ENCODE results near the gene PTCD1. TPM values are rescaled to one million over a fixed set of nuclear protein-coding genes. Genes with fewer than 3 reads are reported as not detected.
A peak's percentile ranks its signal among the peaks of the same experiment; 100 is the strongest.

PTCD1 gene
- total RNA-seq, 1 experiment from 2014 or later, result 15.0 TPM

GRCh38 chr7:99402854-99403253 lies 35.7 kb downstream of the PTCD1 start:
- peaks cover 12% of the 10 kb centered on the region for H3K36me3 ChIP-seq (ENCODE audit: control insufficient read depth, insufficient read depth, low read length)
- no peak for ATAC-seq
- no peaks in the 10 kb centered on the region for H3K27me3 ChIP-seq (ENCODE audit: control insufficient read depth, insufficient read depth, low read length)
- no peak overlapping the region for H3K4me3 ChIP-seq (ENCODE audit: low read depth in 2 of 2, low read length in 2 of 2)
- peaks cover 21% of the 10 kb centered on the region for H3K4me1 ChIP-seq (ENCODE audit: control insufficient read depth, insufficient read depth, low read length)
- ChIA-PET CTCF (no interaction called here), POLR2A (interaction anchor here (0.7 kb wide), 1 partner anchor 9 kb away, joined by 8 read pairs; no protein-coding TSS in a partner anchor)
- H3K27ac ChIP-seq (ENCODE audit: low read length), result no peak overlapping the region
- no peak for DNase-seq (ENCODE audit: low read depth, low spot score)
- in situ Hi-C loops (cut with HindIII; ENCODE audit: low pct_unique_long_range_greater_than_20kb, low sequenced_read_pairs) (no loop called here), intact Hi-C loops (cut with micrococcal nuclease; ENCODE audit: unreplicated experiment) (no loop called here)
- BruUV-seq (replicated peaks), result no TSS peak
- H3K9me3 ChIP-seq (ENCODE audit: control insufficient read depth, insufficient read depth, low read depth, low read length), result no peaks in the 10 kb centered on the region
- TF ChIP-seq REST (IDR thresholded peaks at IDR 0.05; ENCODE audit: insufficient read depth in 1 of 2, low read depth in 2 of 2, low read length in 1 of 2), result no peak
- TF ChIP-seq TCF7L2 (IDR thresholded peaks at IDR 0.05; ENCODE audit: low read depth, low read length), result no peak
- no peak for TF ChIP-seq SIN3A (IDR thresholded peaks at IDR 0.05; ENCODE audit: borderline replicate concordance, insufficient read depth, low read depth, low read length)
- no peak for TF ChIP-seq POLR2AphosphoS5 (IDR thresholded peaks at IDR 0.05; ENCODE audit: low read depth, low read length)
- TF ChIP-seq, protein P1, sequence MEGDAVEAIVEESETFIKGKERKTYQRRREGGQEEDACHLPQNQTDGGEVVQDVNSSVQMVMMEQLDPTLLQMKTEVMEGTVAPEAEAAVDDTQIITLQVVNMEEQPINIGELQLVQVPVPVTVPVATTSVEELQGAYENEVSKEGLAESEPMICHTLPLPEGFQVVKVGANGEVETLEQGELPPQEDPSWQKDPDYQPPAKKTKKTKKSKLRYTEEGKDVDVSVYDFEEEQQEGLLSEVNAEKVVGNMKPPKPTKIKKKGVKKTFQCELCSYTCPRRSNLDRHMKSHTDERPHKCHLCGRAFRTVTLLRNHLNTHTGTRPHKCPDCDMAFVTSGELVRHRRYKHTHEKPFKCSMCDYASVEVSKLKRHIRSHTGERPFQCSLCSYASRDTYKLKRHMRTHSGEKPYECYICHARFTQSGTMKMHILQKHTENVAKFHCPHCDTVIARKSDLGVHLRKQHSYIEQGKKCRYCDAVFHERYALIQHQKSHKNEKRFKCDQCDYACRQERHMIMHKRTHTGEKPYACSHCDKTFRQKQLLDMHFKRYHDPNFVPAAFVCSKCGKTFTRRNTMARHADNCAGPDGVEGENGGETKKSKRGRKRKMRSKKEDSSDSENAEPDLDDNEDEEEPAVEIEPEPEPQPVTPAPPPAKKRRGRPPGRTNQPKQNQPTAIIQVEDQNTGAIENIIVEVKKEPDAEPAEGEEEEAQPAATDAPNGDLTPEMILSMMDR (IDR thresholded peaks at IDR 0.05), result no peak

- POLR2A ChIA-PET, result interaction anchor here (1.0 to 1.7 kb wide), 2 partner anchors 9 to 126 kb away, joined by 4 to 5 read pairs; partner anchors contain the start of genes BUD31 and PDAP1
- intact Hi-C loops (cut with micrococcal nuclease; ENCODE audit: unreplicated experiment) (no loop called here), in situ Hi-C loops (cut with HindIII; ENCODE audit: low pct_unique_long_range_greater_than_20kb, low sequenced_read_pairs) (no loop called here)
- ATAC-seq (no peak), DNase-seq (ENCODE audit: low read depth, low spot score) (no peak)
- no TSS peak for BruUV-seq (replicated peaks)
- Histone ChIP-seq H3K36me3 (ENCODE audit: control insufficient read depth, insufficient read depth, low read length) (peaks cover 12% of the 10 kb centered on the region), H3K27me3 (ENCODE audit: control insufficient read depth, insufficient read depth, low read length) (no peaks in the 10 kb centered on the region), H3K4me3 (ENCODE audit: low read depth in 2 of 2, low read length in 2 of 2) (no peak overlapping the region), H3K27ac (ENCODE audit: low read length) (no peak overlapping the region; the same call in 1 of the 2 replicates), H3K9me3 (ENCODE audit: control insufficient read depth, insufficient read depth, low read depth, low read length) (no peaks in the 10 kb centered on the region), H3K4me1 (ENCODE audit: control insufficient read depth, insufficient read depth, low read length) (peaks cover 38% of the 10 kb centered on the region)
- TF ChIP-seq POLR2AphosphoS5 (IDR thresholded peaks at IDR 0.05; ENCODE audit: low read depth, low read length), result 0 out of 2 replicates have a peak, but pooled peaks have one; percentile 48
- TF ChIP-seq, protein P1 (IDR thresholded peaks at IDR 0.05), result no peak
- CTCF ChIA-PET, result no interaction called here
Measured at GRCh38 chr7:99399597-99399996, 39.0 kb downstream of the PTCD1 start.

All from Panc1 (cell line).